Mesenchymal stem cell (in vitro differentiated cells and primary cell): Measurements from ENCODE around the gene XPNPEP1.

Experiments
- DNase-seq: peaks from one replicate; pipeline ENCODE4 v3.0.0-alpha.2; 2013
- H2AFZ ChIP-seq: one replicate; pipeline ENCODE4 v1.6.1; 2013; ENCODE audit warnings: low read depth, mild to moderate bottlenecking, control low read depth, inconsistent platforms, low read length, moderate library complexity
- H2AK5ac ChIP-seq: 2 replicates; pipeline ENCODE4 v1.6.1; 2013; ENCODE audit warnings: low read length, moderate library complexity, mild to moderate bottlenecking, inconsistent platforms; ENCODE audit not compliant: severe bottlenecking
- H2BK120ac ChIP-seq: one replicate; pipeline ENCODE4 v1.6.1; 2013; ENCODE audit warnings: low read depth, mild to moderate bottlenecking, inconsistent platforms, low read length, moderate library complexity
- H2BK12ac ChIP-seq, 2 experiments: one replicate each; pipeline ENCODE4 v1.6.1; 2013; ENCODE audit warnings: inconsistent platforms in 2 of 2, low read length in 2 of 2, mild to moderate bottlenecking in 2 of 2, moderate library complexity in 2 of 2, control low read depth in 1 of 2
- H2BK15ac ChIP-seq: one replicate; pipeline ENCODE4 v1.6.1; 2013; ENCODE audit warnings: mild to moderate bottlenecking, low read depth, inconsistent platforms; ENCODE audit not compliant: poor library complexity, severe bottlenecking
- H2BK5ac ChIP-seq: 2 replicates; pipeline ENCODE4 v1.6.1; 2013; ENCODE audit warnings: low read depth, mild to moderate bottlenecking, low read length, control low read depth, inconsistent platforms; ENCODE audit not compliant: poor library complexity, severe bottlenecking
- H3K14ac ChIP-seq, 2 experiments: one replicate each; pipeline ENCODE4 v1.6.1; 2013; ENCODE audit warnings: inconsistent platforms in 2 of 2, low read length in 2 of 2, control low read depth in 1 of 2, mild to moderate bottlenecking in 1 of 2, moderate library complexity in 1 of 2
- H3K18ac ChIP-seq, 2 experiments: one replicate each; pipeline ENCODE4 v1.6.1; 2013; ENCODE audit warnings: inconsistent platforms in 2 of 2, low read length in 2 of 2, control low read depth in 1 of 2, low read depth in 1 of 2, mild to moderate bottlenecking in 1 of 2
- H3K23ac ChIP-seq, 2 experiments: one replicate each; pipeline ENCODE4 v1.6.1; 2013; ENCODE audit warnings: inconsistent platforms in 2 of 2, low read length in 2 of 2, mild to moderate bottlenecking in 2 of 2, moderate library complexity in 2 of 2, control low read depth in 1 of 2
- H3K27ac ChIP-seq: 2 replicates; pipeline ENCODE4 v1.5.1; 2013; ENCODE audit warnings: mild to moderate bottlenecking, moderate library complexity, low read length, control low read depth, inconsistent platforms; ENCODE audit not compliant: poor library complexity, severe bottlenecking
- H3K27me3 ChIP-seq, 2 experiments: 2 replicates each; pipeline versions ENCODE4 v1.6.1 to v1.7.0; 2013; ENCODE audit warnings: low read length in 2 of 2, mild to moderate bottlenecking in 2 of 2, moderate library complexity in 2 of 2, control low read depth in 1 of 2, inconsistent platforms in 1 of 2; ENCODE audit not compliant: control insufficient read depth in 1 of 2, insufficient read depth in 1 of 2
- H3K36me3 ChIP-seq, 2 experiments: 2 replicates each; pipeline versions ENCODE4 v1.6.1 to v1.7.0; 2013; ENCODE audit warnings: low read length in 2 of 2, control low read depth in 1 of 2, inconsistent platforms in 1 of 2, low read depth in 1 of 2, mild to moderate bottlenecking in 1 of 2; ENCODE audit not compliant: insufficient read depth in 2 of 2, control insufficient read depth in 1 of 2
- H3K4ac ChIP-seq, 2 experiments: one replicate each; pipeline ENCODE4 v1.6.1; 2013; ENCODE audit warnings: inconsistent platforms in 2 of 2, low read length in 2 of 2, mild to moderate bottlenecking in 2 of 2, moderate library complexity in 2 of 2, control low read depth in 1 of 2, low read depth in 1 of 2
- H3K4me1 ChIP-seq: 2 replicates; pipeline ENCODE4 v1.6.1; 2013; ENCODE audit warnings: low read depth, low read length, control low read depth; ENCODE audit not compliant: control insufficient read depth, insufficient read depth
- H3K4me2 ChIP-seq: 2 replicates; pipeline ENCODE4 v1.6.1; 2013; ENCODE audit warnings: low read length, mild to moderate bottlenecking, inconsistent platforms; ENCODE audit not compliant: poor library complexity, severe bottlenecking
- H3K4me3 ChIP-seq, 2 experiments: 2 replicates each; pipeline versions ENCODE4 v1.5.1 to v1.7.0; 2013; ENCODE audit warnings: low read length in 2 of 2, mild to moderate bottlenecking in 2 of 2, control low read depth in 1 of 2, low read depth in 1 of 2; ENCODE audit not compliant: insufficient read depth in 1 of 2
- H3K79me1 ChIP-seq: replicated peaks from 2 replicates; pipeline ENCODE4 v1.6.1; 2013; ENCODE audit warnings: mild to moderate bottlenecking, control low read depth, low read length, inconsistent platforms; ENCODE audit not compliant: poor library complexity, severe bottlenecking
- H3K9ac ChIP-seq: 2 replicates; pipeline ENCODE4 v1.7.0; 2013; ENCODE audit warnings: mild to moderate bottlenecking, low read length, moderate library complexity
- H3K9me3 ChIP-seq: 2 replicates; pipeline ENCODE4 v1.7.0; 2013; ENCODE audit warnings: mild to moderate bottlenecking, low read length; ENCODE audit not compliant: control insufficient read depth
- H4K8ac ChIP-seq: one replicate; pipeline ENCODE4 v1.6.1; 2013; ENCODE audit warnings: inconsistent platforms, mild to moderate bottlenecking, low read length, moderate library complexity
- H4K91ac ChIP-seq: one replicate; pipeline ENCODE4 v1.6.1; 2013; ENCODE audit warnings: mild to moderate bottlenecking, low read length, inconsistent platforms
- WGBS: methylation state at CpG from one replicate; pipeline ENCODE4 v1.1.7; 2013; ENCODE audit warnings: mixed read lengths; 5-methylcytosine and 5-hydroxymethylcytosine counted together

The XPNPEP1 gene

DNA sequence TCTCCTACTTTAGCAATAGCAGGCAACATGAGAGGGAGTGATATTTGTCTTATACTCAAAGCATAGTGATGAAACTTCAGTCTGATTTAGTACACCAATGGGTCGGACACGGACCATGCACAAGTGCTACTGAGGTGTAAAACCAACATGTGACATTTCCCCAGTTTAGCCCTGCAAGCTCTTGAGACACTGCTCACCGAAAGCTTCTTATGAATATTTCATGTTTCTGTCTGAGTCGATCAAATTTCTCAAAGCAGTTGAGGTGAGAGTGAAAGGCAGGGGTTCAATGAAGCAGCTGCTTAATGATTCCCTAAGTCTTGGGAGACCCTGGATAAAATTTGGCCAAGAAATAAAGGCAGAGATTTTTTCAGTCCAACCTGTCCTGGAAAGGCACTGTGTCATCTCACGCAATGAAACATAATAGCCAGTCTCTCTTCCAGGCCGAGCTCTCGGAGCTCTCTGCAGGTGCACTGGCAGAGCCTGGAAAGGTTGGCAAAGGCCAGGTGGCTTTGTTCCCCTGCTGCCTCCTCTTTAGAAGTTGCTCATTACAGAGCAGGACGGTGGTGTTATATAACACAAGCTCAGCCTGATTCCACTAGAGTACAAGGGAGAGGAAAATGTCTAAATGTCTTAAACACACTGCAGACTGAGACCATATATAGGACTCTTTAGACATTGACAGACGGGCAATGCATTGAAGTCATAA is 33.9 kb upstream of the XPNPEP1 start:
- Histone ChIP-seq H3K9me3 (no peaks in the 10 kb centered on the region), H3K14ac (no peak overlapping the region), H2BK5ac (no peak overlapping the region), H3K36me3 (no peaks in the 10 kb centered on the region), H3K18ac (no peak overlapping the region), H3K79me1 (no peaks in the 10 kb centered on the region), H4K91ac (no peak overlapping the region), H3K4me3 (no peak overlapping the region), H3K4me1 (peaks cover 5% of the 10 kb centered on the region), H4K8ac (no peak overlapping the region), H3K4ac (no peak overlapping the region), H3K23ac (no peak overlapping the region), H3K27me3 (no peaks in the 10 kb centered on the region), H2BK120ac (no peak overlapping the region), H3K27ac (no peak overlapping the region), H2AFZ (no peak overlapping the region), H3K9ac (no peak overlapping the region), H2BK12ac (no peak overlapping the region), H2BK15ac (no peak overlapping the region), H3K4me2 (no peak overlapping the region), H2AK5ac (no peak overlapping the region)
- no peak for DNase-seq
- 95% methylated on average over 8 of the region's 9 CpGs for WGBS

- Histone ChIP-seq H3K4me3 (no peak overlapping the region), H4K8ac (no peak overlapping the region)
- WGBS = 95% methylated on average over 1 of the region's 2 CpGs
Observed at GRCh38 chr10:109956454-109957091, 33.3 kb upstream of the XPNPEP1 start.

GRCh38 chr10:109953766-109954165 is 30.5 kb upstream of the XPNPEP1 start:
- DNase-seq = no peak
- no peaks in the 10 kb centered on the region for H3K36me3 ChIP-seq
- 92% methylated on average over 2 of the region's 2 CpGs for WGBS
- no peaks in the 10 kb centered on the region for H3K9me3 ChIP-seq
- H2BK5ac ChIP-seq = no peak overlapping the region
- no peak overlapping the region for H3K23ac ChIP-seq
- peak overlapping the region in 1 of 2 experiments; percentile 63 for H2BK12ac ChIP-seq
- H4K91ac ChIP-seq = no peak overlapping the region
- H3K14ac ChIP-seq = no peak overlapping the region
- H3K4me1 ChIP-seq = no peaks in the 10 kb centered on the region
- H2AK5ac ChIP-seq = no peak overlapping the region
- H3K27me3 ChIP-seq = no peaks in the 10 kb centered on the region
- no peak overlapping the region for H2BK15ac ChIP-seq
- no peak overlapping the region for H3K9ac ChIP-seq
- no peaks in the 10 kb centered on the region for H3K79me1 ChIP-seq
- H4K8ac ChIP-seq = peak overlapping the region; percentile 42
- no peak overlapping the region for H3K4ac ChIP-seq
- no peak overlapping the region for H3K27ac ChIP-seq
- H3K18ac ChIP-seq = no peak overlapping the region
- no peak overlapping the region for H3K4me3 ChIP-seq
- H2AFZ ChIP-seq = no peak overlapping the region
- no peak overlapping the region for H2BK120ac ChIP-seq
- no peak overlapping the region for H3K4me2 ChIP-seq

More at GRCh38 chr10:109956454-109957091, 33.3 kb upstream of the XPNPEP1 start:
- Histone ChIP-seq H3K9me3 (no peaks in the 10 kb centered on the region), H3K4me1 (peaks cover under 1% of the 10 kb centered on the region), H2AFZ (no peak overlapping the region), H2BK120ac (no peak overlapping the region), H4K91ac (no peak overlapping the region), H3K14ac (no peak overlapping the region), H3K4ac (no peak overlapping the region), H3K27ac (no peak overlapping the region), H3K9ac (no peak overlapping the region), H2BK15ac (no peak overlapping the region), H3K23ac (no peak overlapping the region), H3K4me2 (no peak overlapping the region), H2BK5ac (no peak overlapping the region), H2BK12ac (no peak overlapping the region), H3K36me3 (no peaks in the 10 kb centered on the region), H3K18ac (no peak overlapping the region), H3K27me3 (no peaks in the 10 kb centered on the region), H2AK5ac (no peak overlapping the region), H3K79me1 (no peaks in the 10 kb centered on the region)
- peak; percentile 53 for DNase-seq

DNA sequence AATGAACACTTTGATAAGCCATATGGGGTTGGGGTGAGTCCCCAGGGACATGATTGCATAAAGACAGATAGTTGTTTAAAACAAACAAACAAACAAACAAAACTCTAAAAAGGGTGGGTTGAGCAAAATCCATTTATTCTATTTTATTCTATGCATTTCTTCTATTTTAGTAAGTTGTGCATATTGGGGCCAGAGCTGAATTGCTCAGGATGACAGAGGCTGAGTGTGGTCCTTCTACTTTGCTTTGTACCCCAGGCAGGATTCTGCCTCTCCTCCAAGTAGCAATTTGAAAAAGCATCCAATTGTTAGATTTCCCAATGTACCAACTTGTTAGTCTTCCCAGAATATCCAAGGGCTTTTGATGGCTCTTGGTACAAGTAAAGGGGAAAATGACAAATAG is 29.2 kb upstream of the XPNPEP1 start:
- Histone ChIP-seq H3K27ac (no peak overlapping the region), H2AK5ac (no peak overlapping the region), H3K4me2 (no peak overlapping the region), H3K27me3 (no peaks in the 10 kb centered on the region), H3K4ac (no peak overlapping the region), H3K9ac (no peak overlapping the region), H3K9me3 (no peaks in the 10 kb centered on the region), H3K18ac (no peak overlapping the region), H2AFZ (no peak overlapping the region), H2BK12ac (no peak overlapping the region), H2BK120ac (no peak overlapping the region), H3K36me3 (no peaks in the 10 kb centered on the region), H3K14ac (no peak overlapping the region), H3K4me1 (no peaks in the 10 kb centered on the region), H4K8ac (no peak overlapping the region), H2BK5ac (no peak overlapping the region), H4K91ac (no peak overlapping the region), H3K23ac (no peak overlapping the region), H2BK15ac (no peak overlapping the region), H3K4me3 (no peak overlapping the region), H3K79me1 (no peaks in the 10 kb centered on the region)
- DNase-seq = no peak
